Umbilical cord (tissue), 2 donors: Measurements from ENCODE around the gene IRS1. TPM values are rescaled to one million over a fixed set of nuclear protein-coding genes. Genes with fewer than 3 reads are reported as not detected.
A peak's percentile ranks its signal among the peaks of the same experiment; 100 is the strongest.

Experiments
- DNase-seq: peaks from one replicate; pipeline ENCODE4 v3.0.0-alpha.2; 2015; ENCODE audit warnings: low spot score
- total RNA-seq: library from RNA; depleted of rRNA; stranded (reverse); fragments of >200 nt; gene quantifications from one replicate; pipeline ENCODE4 v1.2.3, GENCODE V29; 2014; ENCODE audit warnings: low replicate concordance; ENCODE audit not compliant: insufficient read depth

The IRS1 gene
- total RNA-seq, 1 donor from 2014 or later = 15.2 TPM

DNA sequence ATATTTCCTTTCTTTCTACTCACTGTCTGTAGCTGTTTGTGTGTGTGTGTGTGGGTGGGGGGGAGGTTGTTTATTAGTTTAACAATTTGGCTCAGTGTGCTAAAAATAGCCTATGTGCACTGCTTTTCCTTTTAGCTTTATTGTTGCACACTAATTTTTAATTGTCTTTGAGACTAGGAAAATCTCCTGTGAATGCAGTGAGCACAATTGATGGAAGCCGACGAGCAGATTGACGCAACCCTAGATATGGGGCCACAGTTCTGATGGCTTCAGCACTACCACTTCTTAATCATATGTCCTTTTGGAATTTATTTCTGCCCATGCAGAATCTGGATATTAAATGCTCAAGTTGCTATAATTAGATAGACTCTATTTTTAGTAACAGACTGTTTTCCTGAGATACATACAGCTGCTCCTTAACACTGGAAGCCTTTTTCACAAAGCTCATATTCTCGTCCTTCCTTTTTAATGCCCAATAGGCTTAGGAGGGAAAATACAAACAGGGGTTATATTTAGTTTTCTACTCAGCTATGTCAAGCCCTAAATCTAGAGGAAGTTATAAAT lies 109.1 kb downstream of the IRS1 start:
- DNase-seq = peak; percentile 62

DNA sequence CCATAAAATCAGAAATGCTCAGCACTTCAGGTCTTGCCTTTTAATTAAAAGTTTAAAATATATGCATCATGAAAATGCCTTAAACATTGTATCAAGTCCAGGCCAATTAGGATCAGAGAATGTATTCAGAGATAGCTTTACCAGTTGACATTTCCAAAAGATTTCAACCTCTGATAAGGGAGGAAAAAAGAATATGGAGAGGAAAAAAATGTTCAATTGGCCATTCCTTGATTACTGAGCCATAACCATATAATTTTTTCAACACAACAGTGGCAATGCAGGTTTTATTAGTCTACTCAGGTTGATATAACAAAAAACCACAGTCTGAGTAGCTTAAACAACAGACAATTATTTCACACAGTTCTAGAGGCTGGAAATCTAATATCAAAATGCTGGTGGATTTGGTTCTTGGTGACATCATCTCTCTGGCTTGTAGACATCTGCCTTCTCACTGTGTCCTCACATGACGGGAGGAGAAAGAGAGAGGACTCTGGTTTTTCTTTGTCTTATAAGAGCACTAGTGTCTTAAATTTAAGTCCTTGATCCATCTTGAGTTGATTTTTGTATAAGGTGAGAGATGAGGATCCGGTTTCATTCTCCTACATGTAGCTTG lies 111.9 kb downstream of the IRS1 start:
- no peak for DNase-seq

DNA sequence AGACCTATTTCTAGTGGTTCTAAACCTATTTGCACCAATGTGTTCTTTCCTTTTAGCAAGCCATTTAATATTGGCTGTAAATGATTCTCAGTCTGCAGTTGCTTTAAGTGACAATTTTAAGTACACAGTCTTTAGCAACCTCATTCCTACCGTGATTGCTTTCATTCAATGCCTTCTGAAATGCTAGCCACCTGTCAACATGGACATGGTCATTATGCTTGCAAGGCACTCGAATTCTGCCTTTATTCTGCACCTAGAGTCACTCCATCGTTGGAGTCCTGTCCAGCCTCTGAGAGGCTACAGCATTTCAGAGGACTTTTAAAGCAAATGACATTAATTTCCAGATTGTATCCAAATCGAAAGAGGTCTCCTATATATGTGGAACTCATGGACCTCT lies 115.1 kb downstream of the IRS1 start:
- DNase-seq = no peak

DNA sequence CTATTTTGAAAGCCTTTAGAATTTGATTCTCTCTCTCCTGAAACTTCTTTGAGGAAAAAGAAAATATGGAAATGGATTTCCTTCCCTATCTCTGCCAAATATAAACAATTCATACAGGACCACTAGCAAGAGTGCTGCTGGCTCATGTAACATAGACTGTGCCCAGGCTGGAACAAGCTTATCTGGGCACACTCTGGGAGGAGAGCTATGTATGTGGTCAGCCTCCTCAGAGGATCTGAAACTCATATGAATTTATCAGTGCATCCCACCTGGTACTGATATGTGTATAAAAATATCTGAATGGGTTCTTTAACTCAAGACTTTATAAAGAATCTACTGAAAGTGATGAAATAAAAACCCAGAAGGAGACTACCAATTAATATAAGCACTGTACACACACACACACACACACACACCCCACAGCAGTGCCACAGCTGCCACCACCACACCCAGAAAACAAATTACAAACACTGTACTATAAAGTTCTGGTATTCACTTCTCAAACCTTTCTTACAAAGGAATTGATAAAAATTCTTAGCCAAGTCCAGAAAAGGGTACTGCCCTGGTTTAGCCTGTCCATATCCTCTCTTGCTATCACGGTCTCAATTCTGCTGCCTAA lies 115.6 kb downstream of the IRS1 start:
- DNase-seq = no peak

DNA sequence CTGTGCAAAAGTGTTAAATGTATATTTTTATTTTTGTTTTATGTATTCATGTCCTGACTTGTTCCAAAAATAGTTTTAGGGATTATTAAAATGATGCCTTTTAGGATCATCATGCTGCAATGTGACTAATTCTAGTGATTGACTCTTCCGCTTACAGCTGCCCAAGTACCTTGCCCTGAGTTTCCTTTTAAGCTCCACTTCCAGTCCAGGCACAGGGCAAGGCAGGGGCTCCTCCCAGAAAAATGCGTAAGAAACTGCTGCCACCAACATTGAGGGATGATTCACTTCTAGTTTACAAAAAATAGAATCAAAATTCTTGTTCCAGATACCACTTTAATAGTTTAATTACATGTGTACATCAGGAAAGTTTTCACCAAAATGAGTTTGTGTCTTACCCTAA lies 116.4 kb downstream of the IRS1 start:
- DNase-seq = no peak

Other genes starting within 250 kb of the IRS1 start
- gene RHBDD1, start 36.2 kb upstream of the IRS1 start, total RNA-seq = 17.1 TPM